ENCODE measurements around the gene L3MBTL2.

The L3MBTL2 gene

DNA sequence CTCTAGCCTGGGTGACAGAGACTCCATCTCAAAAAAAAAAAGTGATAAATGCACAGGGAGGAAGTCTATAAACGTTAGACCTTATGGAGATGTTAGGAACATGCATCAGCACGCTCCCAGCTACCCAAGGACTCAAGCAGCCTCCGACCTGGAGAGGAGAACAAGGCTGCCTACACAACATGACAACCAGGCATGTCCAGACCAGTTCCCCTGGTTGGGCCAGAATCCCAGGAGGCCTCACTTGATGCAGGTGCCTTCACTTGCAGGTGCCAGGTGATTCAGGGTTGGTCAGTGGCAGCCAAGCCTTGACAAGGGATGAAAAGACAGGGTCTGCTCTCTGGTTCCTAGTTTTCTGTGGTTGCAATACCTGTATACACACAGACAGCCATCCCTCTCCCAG is 75.0 kb downstream of the L3MBTL2 start:
- DNase-seq = no peak

GRCh38 chr22:41280854-41281253 is 75.7 kb downstream of the L3MBTL2 start:
- DNase-seq = no peak
